HG02642 (cell line): ENCODE results near the gene KAT8.

Experiments
- ATAC-seq: cut with Tn5 transposase; IDR thresholded peaks from one replicate; pipeline ENCODE4 v1.9.1; 2021; ENCODE audit warnings: mild to moderate bottlenecking; ENCODE audit not compliant: unreplicated experiment, poor library complexity

Gene KAT8

DNA sequence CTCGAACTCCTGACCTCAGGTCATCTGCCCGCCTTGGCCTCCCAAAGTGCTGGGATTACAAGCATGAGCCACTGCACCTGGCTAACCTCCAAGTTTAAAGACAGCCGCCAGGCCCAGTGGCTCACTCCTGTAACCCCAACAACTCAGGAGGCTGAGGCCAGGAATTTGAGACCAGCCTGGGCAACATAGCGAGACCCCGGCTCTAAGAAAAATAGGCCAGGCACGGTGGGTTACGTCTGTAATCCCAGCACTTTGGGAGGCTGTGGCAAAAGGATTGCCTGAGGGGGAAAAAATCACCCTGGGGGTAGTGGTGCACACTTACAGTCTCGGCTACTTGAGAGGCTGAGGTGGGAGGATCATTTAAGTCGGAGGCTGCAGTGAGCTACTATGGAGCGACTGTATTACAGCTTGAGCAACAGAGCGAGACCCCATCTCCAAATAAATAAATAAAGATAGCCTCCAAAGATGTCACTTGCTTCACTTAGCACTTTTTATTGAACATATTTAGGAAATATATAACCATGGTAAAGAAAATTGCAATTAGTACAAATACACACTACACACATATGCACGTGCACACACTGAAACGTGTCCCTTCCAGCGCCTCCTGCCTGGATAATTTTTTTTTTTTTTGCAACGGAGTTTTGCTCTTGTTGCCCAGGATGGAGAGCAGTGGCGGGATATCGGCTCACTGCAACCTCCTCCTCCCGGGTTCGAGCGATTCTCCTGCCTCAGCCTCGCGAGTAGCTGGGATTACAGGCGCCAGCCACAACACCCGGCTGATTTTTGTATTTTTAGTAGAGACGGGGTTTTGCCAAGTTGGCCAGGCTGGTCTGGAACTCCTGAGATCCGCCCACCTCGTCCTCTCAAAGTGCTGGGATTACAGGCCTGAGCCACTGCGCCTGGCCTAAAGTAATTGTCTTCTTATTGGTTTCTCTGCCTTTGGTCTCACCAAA is 10.7 kb upstream of the KAT8 start:
- no peak for ATAC-seq

DNA sequence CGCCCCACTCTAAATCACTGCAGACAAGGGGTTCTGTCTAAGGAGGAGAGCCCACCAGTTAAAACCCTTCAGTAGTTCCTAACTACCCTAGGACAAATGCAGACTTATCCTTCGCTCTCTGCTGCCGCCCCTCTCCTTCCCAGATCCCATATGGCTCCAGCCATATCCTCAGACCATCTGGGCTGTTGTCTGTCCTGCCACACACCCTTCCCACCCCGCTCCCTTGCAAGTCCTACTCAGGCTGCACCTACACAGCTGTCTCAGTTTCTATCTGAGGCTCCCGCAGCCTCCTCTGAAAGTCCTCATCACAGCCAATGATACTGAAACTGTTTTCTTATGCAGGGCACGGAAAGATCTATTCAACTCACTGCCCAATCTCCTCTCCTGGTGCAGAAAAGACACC is 10.0 kb upstream of the KAT8 start:
- peak; percentile 46 for ATAC-seq

GRCh38 chr16:31108035-31108793 is 9.2 kb upstream of the KAT8 start, which contains the start of gene BCKDK:
BCKDK (plus strand) TSS chr16:31108386; CDS start chr16:31109224, 838 bp downstream.
- ATAC-seq = peak; percentile 86

- ATAC-seq = no peak
Observed at GRCh38 chr16:31108794-31109558, 8.5 kb upstream of the KAT8 start.

DNA sequence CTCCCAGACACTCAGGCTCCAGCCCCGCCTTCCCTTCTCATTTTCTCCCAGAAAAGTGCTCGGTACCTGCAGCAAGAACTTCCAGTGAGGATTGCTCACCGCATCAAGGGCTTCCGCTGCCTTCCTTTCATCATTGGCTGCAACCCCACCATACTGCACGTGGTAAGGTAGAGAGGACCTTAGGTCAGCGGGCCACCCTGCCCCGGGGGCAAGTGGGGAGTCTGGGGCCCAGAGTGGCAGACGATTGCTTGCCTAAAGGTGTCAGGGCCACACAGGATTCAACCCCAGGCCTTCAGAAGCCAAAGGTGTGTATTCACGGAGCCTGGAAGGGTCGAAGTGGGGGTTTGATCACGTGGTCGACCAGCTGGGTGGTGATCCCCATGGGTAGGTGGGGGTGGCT is 7.8 kb upstream of the KAT8 start:
- ATAC-seq = no peak

DNA sequence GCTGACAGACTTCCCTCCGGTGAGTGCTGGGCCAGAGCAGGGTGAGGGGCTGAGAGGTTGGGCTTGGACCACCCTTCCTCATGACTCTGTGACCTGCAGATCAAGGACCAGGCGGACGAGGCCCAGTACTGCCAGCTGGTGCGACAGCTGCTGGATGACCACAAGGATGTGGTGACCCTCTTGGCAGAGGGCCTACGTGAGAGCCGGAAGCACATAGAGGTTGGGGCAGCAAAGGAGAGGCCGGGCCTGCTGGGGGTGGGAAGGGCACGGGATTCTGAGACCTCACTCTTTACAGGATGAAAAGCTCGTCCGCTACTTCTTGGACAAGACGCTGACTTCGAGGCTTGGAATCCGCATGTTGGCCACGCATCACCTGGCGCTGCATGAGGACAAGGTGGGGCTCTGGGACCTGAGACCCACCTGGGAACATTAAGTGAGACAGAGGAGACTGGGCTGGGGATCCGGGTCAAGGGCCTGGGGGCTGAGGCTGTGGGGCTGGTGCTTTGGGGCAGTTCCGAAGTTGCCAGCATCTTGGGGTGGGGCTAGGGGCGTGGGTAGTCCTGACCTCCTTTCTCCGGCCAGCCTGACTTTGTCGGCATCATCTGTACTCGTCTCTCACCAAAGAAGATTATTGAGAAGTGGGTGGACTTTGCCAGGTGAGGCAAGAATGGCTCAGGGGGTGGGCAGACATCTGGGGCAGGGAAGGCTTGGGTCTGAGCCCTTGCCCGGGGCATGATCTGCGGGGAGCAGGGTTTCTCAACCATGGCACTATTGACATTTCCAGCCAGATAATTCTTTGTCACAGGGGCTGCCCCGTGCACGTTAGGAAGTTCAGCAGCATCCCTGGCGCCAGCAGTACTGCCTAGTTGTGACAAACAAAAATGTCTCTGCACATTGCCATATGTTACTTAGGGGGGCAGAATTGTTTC is 7.1 kb upstream of the KAT8 start:
- ATAC-seq = no peak

DNA sequence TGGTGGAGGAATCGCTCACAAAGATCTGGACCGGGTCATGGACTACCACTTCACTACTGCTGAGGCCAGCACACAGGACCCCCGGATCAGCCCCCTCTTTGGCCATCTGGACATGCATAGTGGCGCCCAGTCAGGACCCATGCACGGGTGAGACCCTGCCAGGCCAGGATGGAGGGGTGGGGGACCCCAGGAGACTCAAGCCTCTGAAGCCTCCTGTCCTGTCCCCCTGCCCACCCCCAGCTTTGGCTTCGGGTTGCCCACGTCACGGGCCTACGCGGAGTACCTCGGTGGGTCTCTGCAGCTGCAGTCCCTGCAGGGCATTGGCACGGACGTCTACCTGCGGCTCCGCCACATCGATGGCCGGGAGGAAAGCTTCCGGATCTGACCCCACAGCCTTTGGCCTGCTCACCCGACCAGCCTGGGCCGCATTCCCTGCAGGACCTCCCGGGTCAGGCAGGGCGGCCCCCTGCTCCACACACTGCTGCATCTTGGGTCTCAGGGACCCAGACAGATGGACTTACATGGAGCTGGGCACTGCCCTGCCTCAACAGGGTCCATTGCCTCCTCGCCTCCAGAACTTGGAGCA is 5.5 kb upstream of the KAT8 start:
- ATAC-seq = no peak

- ATAC-seq = no peak
Observed at GRCh38 chr16:31112711-31113110, 4.8 kb upstream of the KAT8 start.

GRCh38 chr16:31113121-31114120 is 4.0 kb upstream of the KAT8 start:
- no peak for ATAC-seq

DNA sequence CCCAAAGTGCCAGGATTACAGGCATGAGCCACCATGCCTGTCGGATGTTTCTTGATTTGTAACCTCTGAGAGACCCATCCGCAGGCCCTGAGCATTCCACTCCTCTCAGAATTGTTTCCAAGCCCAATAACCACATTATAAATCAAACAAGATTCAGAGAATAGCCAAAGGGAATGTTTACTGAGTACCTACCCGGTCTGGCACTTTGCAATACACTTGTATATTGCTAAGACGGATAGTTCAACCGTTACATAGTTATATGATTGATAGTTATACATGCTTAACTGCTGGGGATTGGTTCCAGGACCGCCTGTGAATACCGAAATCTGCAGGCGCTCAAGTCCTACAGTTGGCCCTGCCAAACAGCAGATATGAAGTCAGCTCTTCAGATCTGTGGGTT is 3.0 kb upstream of the KAT8 start:
- no peak for ATAC-seq

- no peak for ATAC-seq
Observed at GRCh38 chr16:31118223-31119155, 1.0 kb downstream of the KAT8 start.

DNA sequence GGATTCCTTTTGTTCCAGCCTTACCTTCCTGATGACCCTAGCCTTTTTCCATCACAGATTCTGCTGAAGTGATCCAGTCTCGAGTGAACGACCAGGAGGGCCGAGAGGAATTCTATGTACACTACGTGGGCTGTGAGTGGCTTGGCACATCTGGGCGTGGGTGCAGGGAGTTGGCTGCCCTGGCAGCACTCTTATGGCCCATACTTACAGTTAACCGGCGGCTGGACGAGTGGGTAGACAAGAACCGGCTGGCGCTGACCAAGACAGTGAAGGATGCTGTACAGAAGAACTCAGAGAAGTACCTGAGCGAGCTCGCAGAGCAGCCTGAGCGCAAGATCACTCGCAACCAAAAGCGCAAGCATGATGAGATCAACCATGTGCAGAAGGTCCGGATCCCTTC is 2.7 kb downstream of the KAT8 start:
- ATAC-seq = no peak

- ATAC-seq = no peak
Observed at GRCh38 chr16:31125844-31126243, 8.4 kb downstream of the KAT8 start.

DNA sequence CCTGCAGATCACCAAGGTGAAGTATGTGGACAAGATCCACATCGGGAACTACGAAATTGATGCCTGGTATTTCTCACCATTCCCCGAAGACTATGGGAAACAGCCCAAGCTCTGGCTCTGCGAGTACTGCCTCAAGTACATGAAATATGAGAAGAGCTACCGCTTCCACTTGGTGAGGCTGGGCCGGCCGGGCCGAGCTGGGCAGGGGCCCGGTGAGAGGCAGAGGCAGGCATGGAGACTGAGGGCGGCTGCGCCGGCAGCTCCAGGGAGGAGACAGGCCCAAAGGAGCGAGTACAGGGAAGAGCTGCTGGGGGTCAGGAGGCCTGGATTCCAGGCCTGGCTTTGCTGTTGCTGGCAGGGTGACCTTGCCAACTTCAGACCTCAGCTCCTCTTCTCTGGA is 9.7 kb downstream of the KAT8 start:
- no peak for ATAC-seq

DNA sequence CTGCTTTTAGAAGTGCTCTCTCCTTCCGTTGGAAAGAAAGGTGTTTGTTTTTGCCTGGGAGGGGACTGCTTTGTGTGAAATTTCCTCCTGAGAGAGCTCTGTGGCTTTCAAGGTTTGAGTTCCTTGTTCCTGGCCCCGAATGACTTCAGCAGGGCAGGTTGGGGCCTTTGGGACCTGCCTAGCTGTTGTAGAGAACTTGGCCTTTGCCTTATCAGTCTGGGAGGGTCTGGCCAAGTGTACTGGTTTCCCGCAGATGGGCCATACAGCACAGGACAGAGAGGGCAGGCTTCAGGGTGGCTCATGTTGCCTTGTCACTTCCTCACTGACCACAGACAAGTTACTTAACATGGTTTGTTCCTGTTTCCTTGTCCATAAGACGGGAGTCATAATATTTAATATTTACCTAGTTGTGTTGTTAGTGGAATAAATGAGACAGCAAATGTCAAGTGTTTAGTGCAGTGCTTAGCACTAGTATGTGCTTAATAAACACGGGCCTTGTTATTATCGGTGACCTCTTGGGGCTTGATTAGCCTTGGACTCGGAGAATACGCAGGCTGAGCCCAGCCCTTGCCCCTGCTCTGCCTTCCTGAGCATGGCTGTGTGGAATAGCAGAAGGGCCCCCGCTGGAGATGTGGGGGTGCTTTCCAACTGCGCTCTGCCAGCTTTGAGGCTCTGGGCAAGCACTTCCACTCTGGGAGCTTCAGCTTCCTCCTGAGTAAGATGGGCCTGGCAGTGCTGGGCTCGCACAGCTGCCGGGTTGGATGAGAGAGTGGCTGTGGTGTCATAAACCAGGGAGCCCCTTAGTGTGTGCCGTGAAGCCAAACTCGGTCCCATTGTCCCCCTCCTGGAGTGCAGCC is 11.5 kb downstream of the KAT8 start:
- no peak for ATAC-seq
